Activated CD8-positive, alpha-beta T cell treated with anti-CD3 and anti-CD28 coated beads for 36 hours (primary cell): ENCODE results near the gene FDCSP. TPM values are rescaled to one million over a fixed set of nuclear protein-coding genes. Genes with fewer than 3 reads are reported as not detected.

ENCODE experiments used
- ATAC-seq: fragments of 200-7000 bp; cut with Tn5 transposase; one replicate; pipeline ENCODE4 v1.10.0; 2021; ENCODE audit warnings: mild to moderate bottlenecking, moderate library complexity
- CTCF ChIA-PET: fragments of 350-600 bp; sonication (Branson Sonifier 250); formaldehyde crosslinking; loops from one replicate; lab custom pipeline; 2021; ENCODE audit warnings: antibody characterized with exemption; lab: Charles Lee
- POLR2A ChIA-PET: fragments of 350-600 bp; sonication (Branson Sonifier 250); formaldehyde crosslinking; loops from one replicate; lab custom pipeline; 2021; ENCODE audit warnings: antibody characterized with exemption; lab: Charles Lee
- DNase-seq: peaks from one replicate; pipeline ENCODE4 v3.0.0-alpha.2; 2020
- H3K27ac Mint-ChIP-seq: one replicate; pipeline ENCODE4 v1.8.0; 2021; ENCODE audit warnings: mild to moderate bottlenecking, mixed read lengths
- H3K27me3 Mint-ChIP-seq: one replicate; pipeline ENCODE4 v1.8.0; 2021; ENCODE audit warnings: mixed read lengths
- H3K36me3 Mint-ChIP-seq: one replicate; pipeline ENCODE4 v1.8.0; 2021; ENCODE audit warnings: low read depth, mixed read lengths
- H3K4me1 Mint-ChIP-seq: one replicate; pipeline ENCODE4 v1.8.0; 2021; ENCODE audit warnings: low read depth, mixed read lengths
- H3K4me3 Mint-ChIP-seq: one replicate; pipeline ENCODE4 v1.8.0; 2021; ENCODE audit warnings: mild to moderate bottlenecking, moderate library complexity, mixed read lengths
- H3K9me3 Mint-ChIP-seq: one replicate; pipeline ENCODE4 v1.8.0; 2021; ENCODE audit warnings: mixed read lengths
- CTCF ChIP-seq: fragments of 200-600 bp; IDR thresholded peaks from one replicate; pipeline ENCODE4 v1.8.0; 2022; ENCODE audit warnings: antibody characterized with exemption, mild to moderate bottlenecking
- intact Hi-C: fragments of 100-400 bp; cut with micrococcal nuclease; formaldehyde crosslinking; loops from one replicate; pipeline ENCODE4 v1.10.0; 2022
- total RNA-seq, 2 experiments: library from RNA; stranded (reverse); gene quantifications; one replicate each; pipeline ENCODE4 v1.2.3, GENCODE V29; 2021

FDCSP gene
- total RNA-seq, 2 experiments from 2014 or later: not detected

GRCh38 chr4:70182517-70183167, 43.3 kb upstream of the FDCSP start:
- ATAC-seq (no peak), DNase-seq (no peak)
- intact Hi-C loops: loop anchor here (10.0 kb wide), 1 partner anchor 322 kb away; no protein-coding TSS in a partner anchor
- no peak for TF ChIP-seq CTCF
- H3K4me3 Mint-ChIP-seq: no peak overlapping the region
- H3K4me1 Mint-ChIP-seq: no peaks in the 10 kb centered on the region
- ChIA-PET POLR2A (no interaction called here), CTCF (interaction anchor here (0.8 to 2.7 kb wide), 9 partner anchors 8 to 359 kb away, joined by 3 to 9 read pairs (median 3); no protein-coding TSS in a partner anchor)
- no peaks in the 10 kb centered on the region for H3K36me3 Mint-ChIP-seq
- H3K9me3 Mint-ChIP-seq: no peaks in the 10 kb centered on the region
- H3K27me3 Mint-ChIP-seq: no peaks in the 10 kb centered on the region
- no peak overlapping the region for H3K27ac Mint-ChIP-seq

GRCh38 chr4:70183168-70183939, 42.6 kb upstream of the FDCSP start:
- H3K4me3 Mint-ChIP-seq: no peak overlapping the region
- ChIA-PET CTCF (interaction anchor here (0.8 to 2.7 kb wide), 10 partner anchors 9 to 359 kb away, joined by 3 to 9 read pairs (median 3); no protein-coding TSS in a partner anchor), POLR2A (no interaction called here)

GRCh38 chr4:70183940-70184246, 42.0 kb upstream of the FDCSP start:
- no peak for ATAC-seq
- no peaks in the 10 kb centered on the region for H3K36me3 Mint-ChIP-seq
- H3K4me3 Mint-ChIP-seq: no peak overlapping the region
- H3K4me1 Mint-ChIP-seq: no peaks in the 10 kb centered on the region
- TF ChIP-seq CTCF: no peak
- no peaks in the 10 kb centered on the region for H3K9me3 Mint-ChIP-seq
- ChIA-PET POLR2A (no interaction called here), CTCF (interaction anchor here (0.8 to 2.7 kb wide), 7 partner anchors 13 to 494 kb away, joined by 3 to 9 read pairs (median 4); no protein-coding TSS in a partner anchor)
- H3K27ac Mint-ChIP-seq: no peak overlapping the region
- H3K27me3 Mint-ChIP-seq: no peaks in the 10 kb centered on the region
- DNase-seq: no peak
- intact Hi-C loops: loop anchor here (10.0 kb wide), 1 partner anchor 321 kb away; no protein-coding TSS in a partner anchor

More at GRCh38 chr4:70183168-70183939, 42.6 kb upstream of the FDCSP start:
- Mint-ChIP-seq H3K9me3 (no peaks in the 10 kb centered on the region), H3K36me3 (no peaks in the 10 kb centered on the region), H3K27me3 (no peaks in the 10 kb centered on the region), H3K4me1 (no peaks in the 10 kb centered on the region), H3K27ac (no peak overlapping the region)
- peak; percentile 56 for ATAC-seq
- peak; percentile 21 for DNase-seq
- intact Hi-C loops: loop anchor here (10.0 kb wide), 1 partner anchor 321 kb away; no protein-coding TSS in a partner anchor
- TF ChIP-seq CTCF: peak; percentile 68

GRCh38 chr4:70187216-70187615, 38.7 kb upstream of the FDCSP start:
- ATAC-seq: no peak
- H3K27me3 Mint-ChIP-seq: no peaks in the 10 kb centered on the region
- no peak overlapping the region for H3K4me3 Mint-ChIP-seq
- no peaks in the 10 kb centered on the region for H3K4me1 Mint-ChIP-seq
- H3K9me3 Mint-ChIP-seq: no peaks in the 10 kb centered on the region
- POLR2A ChIA-PET: no interaction called here
- TF ChIP-seq CTCF: no peak
- intact Hi-C loops: loop anchor here (10.0 kb wide), 1 partner anchor 318 kb away; no protein-coding TSS in a partner anchor
- no peaks in the 10 kb centered on the region for H3K36me3 Mint-ChIP-seq
- no peak overlapping the region for H3K27ac Mint-ChIP-seq
- CTCF ChIA-PET: no interaction called here
- no peak for DNase-seq

- TF ChIP-seq CTCF: no peak
- CTCF ChIA-PET: no interaction called here
- no peaks in the 10 kb centered on the region for H3K36me3 Mint-ChIP-seq
- DNase-seq (no peak), ATAC-seq (no peak)
- intact Hi-C loops: no loop called here
- H3K27me3 Mint-ChIP-seq: no peaks in the 10 kb centered on the region
- no peak overlapping the region for H3K4me3 Mint-ChIP-seq
- no peaks in the 10 kb centered on the region for H3K9me3 Mint-ChIP-seq
- POLR2A ChIA-PET: no interaction called here
- H3K27ac Mint-ChIP-seq: no peak overlapping the region
- no peaks in the 10 kb centered on the region for H3K4me1 Mint-ChIP-seq
Observed at GRCh38 chr4:70190579-70190978, 35.3 kb upstream of the FDCSP start.
